GM19238 (cell line): Measurements from ENCODE around the gene PTPRN2.

Source experiments
- DNase-seq: peaks from one replicate; pipeline ENCODE4 v3.0.0; 2011; ENCODE audit warnings: low spot score; ENCODE audit not compliant: insufficient read length

The PTPRN2 gene

GRCh38 chr7:157964521-157964920, 623.1 kb downstream of the PTPRN2 start:
- DNase-seq: no peak

- DNase-seq: no peak
Measured at GRCh38 chr7:157964016-157964415, 623.6 kb downstream of the PTPRN2 start.

GRCh38 chr7:157963526-157963925, 624.1 kb downstream of the PTPRN2 start:
- DNase-seq: no peak

DNA sequence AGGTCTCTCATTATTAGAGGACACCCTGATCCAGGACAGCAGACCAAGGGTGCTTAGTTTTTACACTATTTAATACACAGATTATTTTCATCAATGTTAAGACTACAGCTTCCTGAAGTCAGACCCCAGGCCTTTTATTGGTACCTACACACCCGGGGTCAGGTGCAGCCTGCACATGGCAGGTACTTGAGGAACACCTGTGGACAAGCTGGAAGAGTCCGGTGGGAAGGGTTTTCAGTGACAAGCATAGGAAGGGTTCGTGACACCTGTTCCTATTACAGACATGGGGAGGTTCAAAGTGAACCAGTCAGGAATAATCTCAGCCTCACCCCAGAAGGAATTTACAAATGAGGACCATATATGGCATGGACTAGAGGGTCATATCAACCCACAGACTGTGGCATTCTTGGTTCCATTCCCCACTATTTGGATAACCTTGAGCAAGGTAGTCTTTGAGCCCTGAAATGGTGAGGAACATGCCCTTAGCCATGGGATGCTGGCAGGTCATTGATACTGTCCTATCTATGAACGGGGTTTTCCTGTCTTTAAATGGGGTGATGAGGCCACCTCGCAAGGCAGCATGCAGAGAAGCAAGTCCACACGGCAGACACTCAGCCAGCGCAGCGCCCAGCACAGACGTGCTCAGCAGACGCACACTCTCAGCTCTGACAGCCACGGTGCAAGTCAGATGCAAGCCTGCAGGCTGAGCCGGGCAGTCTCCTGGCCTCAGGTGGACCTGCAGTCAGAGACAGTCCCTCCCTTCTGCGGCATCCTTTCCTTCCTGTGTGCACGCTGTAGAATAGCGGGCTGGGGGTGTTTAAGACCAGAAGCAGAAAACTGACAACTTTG, 624.9 kb downstream of the PTPRN2 start:
- DNase-seq: no peak

DNA sequence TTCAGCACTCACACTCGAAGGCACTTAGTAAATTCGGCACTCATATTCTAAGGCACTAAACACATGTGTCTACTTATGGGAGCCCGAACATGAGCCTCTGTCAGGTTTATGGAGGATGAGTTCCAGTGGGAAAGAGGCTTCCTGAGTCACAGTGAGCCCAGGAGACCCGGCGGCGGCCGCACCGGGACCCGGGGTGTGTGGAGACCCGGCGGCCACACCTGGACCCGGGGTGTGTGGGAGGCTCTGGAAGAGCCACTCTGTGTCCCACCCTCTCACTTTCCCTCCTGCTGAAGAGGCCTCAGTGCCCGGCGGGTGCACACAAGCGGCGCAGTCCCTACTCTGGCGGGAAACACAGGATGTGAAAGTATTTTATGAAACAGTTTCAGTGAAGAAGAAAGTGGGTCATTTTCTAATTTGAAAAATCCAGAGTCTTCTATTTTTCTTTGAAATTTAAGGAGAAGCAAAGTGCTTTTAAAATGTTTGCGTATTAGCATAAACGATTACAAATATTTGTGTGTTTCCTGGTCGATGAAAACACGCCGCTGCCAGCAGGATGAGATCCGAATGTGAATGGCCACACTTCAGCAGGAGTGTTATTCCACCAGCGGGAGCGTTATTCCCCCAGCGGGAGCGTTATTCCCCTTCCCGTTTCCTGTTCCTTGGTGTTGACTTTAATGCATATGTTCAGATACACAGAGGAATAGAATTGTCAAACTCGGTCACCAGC, 625.7 kb downstream of the PTPRN2 start:
- DNase-seq: no peak

DNA sequence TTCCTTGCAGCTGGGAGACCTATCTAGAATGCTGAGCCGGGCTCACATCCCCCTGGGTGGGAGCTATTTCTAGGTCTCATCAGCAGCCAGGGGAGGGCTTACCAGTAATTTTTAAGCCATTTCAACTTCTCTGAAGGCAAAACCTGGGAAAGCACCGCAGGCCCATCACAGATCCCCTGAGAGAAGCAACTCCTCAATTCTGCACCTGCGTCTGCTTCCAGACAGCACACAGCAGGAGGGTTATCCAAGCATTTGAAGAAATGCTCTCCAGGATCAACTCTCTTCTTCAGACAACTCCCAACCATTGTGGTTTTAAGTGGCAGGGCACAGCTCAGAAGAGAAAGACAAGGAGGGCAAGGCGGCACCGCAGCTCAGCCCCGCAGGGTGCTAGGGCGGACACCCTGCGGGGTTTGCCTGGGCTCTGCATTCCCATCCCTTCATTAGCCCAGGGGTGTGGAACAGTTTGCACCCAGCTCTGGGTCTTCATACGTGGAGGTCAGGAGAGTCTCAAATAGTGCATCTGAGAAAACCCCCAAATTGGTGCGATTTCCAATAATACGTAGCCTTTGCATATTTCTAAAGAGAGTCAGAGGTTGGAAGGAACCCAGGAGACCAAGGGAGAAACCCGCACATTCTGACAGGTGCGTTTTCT, 632.1 kb downstream of the PTPRN2 start:
- no peak for DNase-seq

- DNase-seq: no peak
Measured at GRCh38 chr7:157954901-157955300, 632.7 kb downstream of the PTPRN2 start.

GRCh38 chr7:157952841-157953645, 634.6 kb downstream of the PTPRN2 start:
- no peak for DNase-seq

GRCh38 chr7:157952050-157952667, 635.5 kb downstream of the PTPRN2 start:
- no peak for DNase-seq

DNA sequence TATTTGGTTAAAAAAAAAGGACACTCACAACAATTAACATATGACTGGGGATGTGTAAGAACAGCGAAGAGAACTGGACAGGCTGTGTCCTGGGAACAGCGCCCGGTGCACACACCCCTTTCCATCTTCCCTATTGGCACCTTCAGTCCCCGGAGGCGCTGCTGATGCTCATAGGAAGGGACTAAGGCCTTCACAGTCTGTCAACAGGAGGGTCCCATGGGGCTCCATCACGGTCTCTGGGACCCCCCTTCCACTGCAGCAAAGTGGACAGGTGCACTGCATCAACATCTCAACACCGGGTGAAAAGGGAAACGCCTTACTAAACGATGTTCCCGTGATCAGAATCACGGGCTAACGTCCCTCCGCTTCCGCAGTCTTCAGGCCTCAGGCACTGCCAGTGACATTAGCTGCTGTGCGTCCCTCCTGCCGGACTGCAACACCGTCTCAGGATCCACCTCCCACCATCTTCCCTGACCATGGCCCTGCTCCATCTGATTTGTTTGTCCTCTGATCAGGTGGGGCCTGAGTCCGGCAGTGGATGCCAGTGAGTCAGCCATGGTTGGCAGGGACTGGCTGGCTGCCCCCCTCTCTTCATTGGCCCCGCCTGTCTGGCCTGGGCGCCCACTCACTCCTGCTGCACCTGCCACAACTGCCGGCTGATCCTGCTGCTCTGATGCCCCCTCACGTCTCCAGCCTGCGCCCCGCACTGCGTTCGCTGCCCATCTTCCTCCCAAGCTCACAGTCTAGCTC, 636.1 kb downstream of the PTPRN2 start:
- no peak for DNase-seq

DNA sequence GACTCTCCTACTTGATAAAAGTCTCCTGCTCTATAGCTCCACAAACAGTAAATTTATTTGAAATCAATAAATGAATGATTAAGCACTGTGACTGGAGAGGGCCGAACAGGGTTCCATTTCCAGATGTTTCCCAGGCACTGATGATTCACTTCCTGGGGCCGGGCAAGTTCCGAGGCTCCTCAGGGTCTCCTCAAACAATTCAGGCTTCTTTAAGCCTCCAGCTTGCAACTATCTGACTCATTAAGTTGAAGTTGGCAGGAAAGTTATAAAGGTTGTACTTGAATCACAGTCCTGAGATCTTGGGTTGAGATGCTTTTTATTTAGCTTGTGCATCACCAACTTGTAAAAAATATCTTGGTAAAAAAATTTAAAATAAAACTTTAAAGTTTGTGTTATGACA, 637.9 kb downstream of the PTPRN2 start:
- no peak for DNase-seq

DNA sequence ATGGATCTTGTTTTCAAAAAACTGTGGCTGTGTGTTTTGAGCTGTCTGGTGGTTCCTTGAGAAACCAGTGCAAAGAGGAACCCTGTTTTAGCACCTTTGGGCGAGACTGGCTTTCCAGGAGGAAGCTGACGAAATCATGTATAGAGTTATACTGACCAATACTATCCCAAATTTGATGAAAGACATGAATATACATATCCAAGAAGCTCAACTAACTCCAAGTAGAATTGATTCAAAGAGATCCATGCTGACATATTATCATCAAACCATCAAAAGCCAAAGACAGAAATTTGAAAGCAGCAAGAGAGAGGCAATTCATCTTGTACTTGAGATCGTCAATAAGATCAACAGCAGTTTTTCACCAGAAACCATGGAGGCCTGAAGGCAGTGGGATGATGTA, 640.1 kb downstream of the PTPRN2 start:
- no peak for DNase-seq

GRCh38 chr7:157946398-157947060, 641.1 kb downstream of the PTPRN2 start:
- no peak for DNase-seq

GRCh38 chr7:157945401-157945800, 642.2 kb downstream of the PTPRN2 start:
- no peak for DNase-seq

- DNase-seq: no peak
Measured at GRCh38 chr7:157944734-157945291, 642.8 kb downstream of the PTPRN2 start.

DNA sequence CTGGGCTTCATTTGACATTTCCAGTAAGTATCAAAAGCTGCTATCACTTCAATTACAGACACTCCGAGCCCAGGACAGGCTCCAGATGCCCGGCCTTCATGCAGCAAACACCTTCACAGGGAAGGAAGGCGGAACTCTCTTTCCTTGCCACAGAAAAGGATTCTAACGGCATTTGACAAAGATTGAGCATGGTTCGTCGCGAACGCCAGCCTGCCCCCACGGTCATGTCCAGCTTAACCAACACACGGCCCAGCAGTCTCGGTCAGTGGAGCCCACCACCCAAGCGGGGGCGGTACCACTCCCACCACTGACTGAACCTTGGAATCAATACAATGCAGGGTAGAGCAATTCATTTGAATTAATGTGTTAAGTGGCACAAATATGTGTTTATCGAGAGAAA, 643.6 kb downstream of the PTPRN2 start:
- no peak for DNase-seq

- DNase-seq: no peak
Measured at GRCh38 chr7:157943561-157943960, 644.1 kb downstream of the PTPRN2 start.

GRCh38 chr7:157941210-157941609, 646.4 kb downstream of the PTPRN2 start:
- DNase-seq: no peak

DNA sequence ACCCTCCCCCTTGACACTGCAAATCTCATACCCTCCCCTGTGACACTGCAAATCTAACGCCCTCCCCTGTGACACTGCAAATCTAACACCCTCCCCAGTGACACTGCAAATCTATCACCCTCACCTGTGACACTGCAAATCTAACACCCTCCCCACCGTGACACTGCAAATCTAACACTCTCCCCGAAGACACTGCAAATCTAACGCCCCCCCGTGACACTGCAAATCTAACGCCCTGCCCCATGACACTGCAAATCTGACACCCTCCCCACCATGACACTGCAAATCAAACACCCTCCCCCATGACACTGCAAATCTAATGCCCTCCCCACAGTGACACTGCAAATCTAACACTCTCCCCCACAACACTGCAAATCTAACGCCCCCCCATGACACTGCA, 647.1 kb downstream of the PTPRN2 start:
- DNase-seq: no peak
